HepG2 (cell line): Measurements from ENCODE around the gene TMEM129. TPM values are rescaled to one million over a fixed set of nuclear protein-coding genes. Genes with fewer than 3 reads are reported as not detected.
A peak's percentile ranks its signal among the peaks of the same experiment; 100 is the strongest.

Source experiments
- AGO2 ChIP-seq: fragments of 200-400 bp; formaldehyde crosslinking; optimal IDR thresholded peaks from 2 replicates; pipeline ENCODE3; 2017; ENCODE audit warnings: mild to moderate bottlenecking, low read depth, low read length, moderate library complexity
- ARID3A ChIP-seq: IDR thresholded peaks from 2 replicates; pipeline ENCODE4 v1.6.1; 2012; ENCODE audit warnings: low read depth, low read length, improper control_type of control experiment
- ATF1 ChIP-seq: IDR thresholded peaks from 2 replicates; pipeline ENCODE4 v1.6.1; 2016; ENCODE audit warnings: mild to moderate bottlenecking, control low read depth
- DNMT1 ChIP-seq: sonication (generic); formaldehyde crosslinking; IDR thresholded peaks from 2 replicates; pipeline ENCODE4 v1.5.1; 2020; ENCODE audit warnings: mild to moderate bottlenecking, missing genetic modification reagents
- ELF1 ChIP-seq: sonication (generic); formaldehyde crosslinking; IDR thresholded peaks from 2 replicates; pipeline ENCODE4 v1.4.0; 2020; ENCODE audit warnings: missing genetic modification reagents
- FIP1L1 ChIP-seq: fragments of 200-400 bp; formaldehyde crosslinking; IDR thresholded peaks from 2 replicates; pipeline ENCODE4 v1.6.1; 2018; ENCODE audit warnings: low read depth, mild to moderate bottlenecking, low read length, moderate library complexity, borderline replicate concordance; ENCODE audit not compliant: insufficient read depth
- FOXK1 ChIP-seq: sonication (generic); formaldehyde crosslinking; IDR thresholded peaks from 2 replicates; pipeline ENCODE4 v1.4.0; 2020; ENCODE audit warnings: low read depth, missing genetic modification reagents, borderline replicate concordance
- HOXA3 ChIP-seq: sonication (generic); formaldehyde crosslinking; IDR thresholded peaks from 2 replicates; pipeline ENCODE4 v1.5.0; 2020; ENCODE audit warnings: missing genetic modification reagents
- HOXA9 ChIP-seq: sonication (generic); formaldehyde crosslinking; IDR thresholded peaks from 2 replicates; pipeline ENCODE4 v1.8.1; 2022; ENCODE audit warnings: missing genetic modification reagents, mild to moderate bottlenecking, moderate library complexity, borderline replicate concordance
- MEIS2 ChIP-seq: sonication (generic); formaldehyde crosslinking; IDR thresholded peaks from 2 replicates; pipeline ENCODE4 v1.9.0; 2021; ENCODE audit warnings: mild to moderate bottlenecking, missing genetic modification reagents
- PRDM10 ChIP-seq: sonication (generic); formaldehyde crosslinking; IDR thresholded peaks from 2 replicates; pipeline ENCODE4 v1.4.0; 2020; ENCODE audit warnings: low read depth, missing genetic modification reagents
- SOX5 ChIP-seq: IDR thresholded peaks from 2 replicates; pipeline ENCODE4 v1.6.1; 2016; ENCODE audit warnings: borderline replicate concordance
- USF2 ChIP-seq, 2 experiments: sonication (generic) in 1 of 2; formaldehyde crosslinking in 1 of 2; IDR thresholded peaks; 2 replicates each; pipeline versions ENCODE4 v1.5.1 to v1.6.1; 2011 to 2020; ENCODE audit warnings: borderline replicate concordance in 1 of 2, low read depth in 1 of 2, low read length in 1 of 2, mild to moderate bottlenecking in 1 of 2, missing genetic modification reagents in 1 of 2, moderate library complexity in 1 of 2
- ZBTB49 ChIP-seq: sonication (generic); formaldehyde crosslinking; IDR thresholded peaks from 2 replicates; pipeline ENCODE4 v1.4.0; 2020; ENCODE audit warnings: missing genetic modification reagents, borderline replicate concordance
- ZNF263 ChIP-seq: sonication (generic); formaldehyde crosslinking; IDR thresholded peaks from 2 replicates; pipeline ENCODE4 v1.4.0; 2020; ENCODE audit warnings: missing genetic modification reagents
- ZNF414 ChIP-seq: sonication (generic); formaldehyde crosslinking; IDR thresholded peaks from 2 replicates; pipeline ENCODE4 v1.5.0; 2020; ENCODE audit warnings: missing genetic modification reagents
- ZNF615 ChIP-seq: sonication (generic); formaldehyde crosslinking; IDR thresholded peaks from 2 replicates; pipeline ENCODE4 v1.5.0; 2020; ENCODE audit warnings: mild to moderate bottlenecking, missing genetic modification reagents, borderline replicate concordance
- ZNF749 ChIP-seq: sonication (generic); formaldehyde crosslinking; IDR thresholded peaks from 2 replicates; pipeline ENCODE4 v1.8.0; 2022; ENCODE audit warnings: mild to moderate bottlenecking, missing genetic modification reagents, moderate library complexity, borderline replicate concordance
- polyA plus RNA-seq, 8 experiments: library from polyadenylated mRNA; depleted of rRNA in 3 of 8; stranded (reverse) in 7 of 8; unstranded in 1 of 8; fragments of >200 nt; fragmentation: Illumina TruSeq in 4 of 8; extraction: Trizol in 4 of 8; gene quantifications; 2 replicates each; pipeline versions ENCODE4 v1.2.1 to v1.2.3, GENCODE V29; 2011 to 2016; ENCODE audit warnings: low read depth in 4 of 8, missing spikeins in 1 of 8, mixed read lengths in 1 of 8; ENCODE audit not compliant: insufficient read depth in 1 of 8
- total RNA-seq, 5 experiments: library from RNA; depleted of rRNA; stranded (reverse); fragments of >200 nt; fragmentation: Illumina TruSeq; extraction: Trizol; gene quantifications; 2 replicates each; pipeline ENCODE4 v1.2.3, GENCODE V29; 2016; ENCODE audit warnings: low read depth in 1 of 5

Gene TMEM129
- total and polyA plus RNA-seq, 2 of the 13 experiments (the other 11 are each of a cell fraction or from before 2014, with no cell fraction given) = 19.0 to 25.8 TPM

- TF ChIP-seq ZBTB49 (CRISPR knock-in tag) (no peak), PRDM10 (CRISPR knock-in tag) (no peak), SOX5 (CRISPR knock-in tag) (no peak), USF2 (IDR thresholded peaks at IDR 0.05; ENCODE audit: low read depth, low read length) (no peak), USF2 (CRISPR knock-in tag; IDR thresholded peaks at IDR 0.05; ENCODE audit: borderline replicate concordance) (no peak), FOXK1 (no peak), HOXA9 (no peak), ELF1 (CRISPR knock-in tag) (no peak), ZNF263 (CRISPR knock-in tag) (peak; percentile 41; the same call in 1 of the 2 replicates), DNMT1 (CRISPR knock-in tag) (no peak), ZNF749 (CRISPR knock-in tag) (no peak), HOXA3 (CRISPR knock-in tag) (no peak), MEIS2 (CRISPR knock-in tag) (0 out of 2 replicates have a peak, but pooled peaks have one; percentile 15), ZNF414 (CRISPR knock-in tag) (no peak), ATF1 (CRISPR knock-in tag) (no peak), ZNF615 (no peak), ARID3A (no peak), FIP1L1 (no peak), AGO2 (peak; percentile 36)
Observed at GRCh38 chr4:1748465-1748995, 27.4 kb upstream of the TMEM129 start (continued).
